Uterus (tissue), 2 donors: ENCODE measurements around the gene DUSP21.
"Not testable (repeated sequence)": the region's sequence is repeated elsewhere in the genome, so short reads cannot be mapped to it uniquely, and the experiment has no call there.

Experiments used
- POLR2A ChIP-seq, 2 donors: fragments of 450-650 bp; IDR thresholded peaks; one replicate each; pipeline ENCODE4 v1.6.1; 2016; ENCODE audit warnings: antibody characterized with exemption in 2 of 2, mild to moderate bottlenecking in 1 of 2, moderate library complexity in 1 of 2
- TF ChIP-seq, protein P1 (sequence below), 4 experiments: fragments of 200-600 bp in 2 of 4; fragments of 450-650 bp in 2 of 4; sonication (generic) in 2 of 4; IDR thresholded peaks; one replicate each; pipeline ENCODE4 v1.5.1; 2016 to 2019; ENCODE audit warnings: antibody characterized with exemption in 4 of 4, mild to moderate bottlenecking in 2 of 4, moderate library complexity in 1 of 4

DNA sequence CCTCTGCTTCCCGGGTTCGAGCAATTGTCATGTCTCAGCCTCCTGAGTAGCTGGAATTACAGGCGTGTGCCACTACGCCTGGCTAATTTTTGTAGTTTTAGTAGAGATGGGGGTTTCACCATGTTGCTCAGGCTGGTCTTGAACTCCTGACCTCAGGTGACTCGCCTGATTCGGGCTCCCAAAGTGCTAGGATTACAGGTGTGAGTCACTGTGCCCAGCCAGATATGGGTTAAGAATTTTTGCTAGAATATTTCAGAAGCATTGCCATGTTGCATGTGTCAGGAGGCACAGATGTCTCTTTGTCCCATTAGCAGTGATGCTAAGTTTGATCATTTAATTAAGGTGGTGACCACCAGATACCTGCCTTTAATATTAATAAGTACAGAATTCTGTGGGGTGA, 7.1 kb downstream of the DUSP21 start:
- TF ChIP-seq POLR2A (IDR thresholded peaks at IDR 0.05): not testable (repeated sequence)
- TF ChIP-seq, protein P1, sequence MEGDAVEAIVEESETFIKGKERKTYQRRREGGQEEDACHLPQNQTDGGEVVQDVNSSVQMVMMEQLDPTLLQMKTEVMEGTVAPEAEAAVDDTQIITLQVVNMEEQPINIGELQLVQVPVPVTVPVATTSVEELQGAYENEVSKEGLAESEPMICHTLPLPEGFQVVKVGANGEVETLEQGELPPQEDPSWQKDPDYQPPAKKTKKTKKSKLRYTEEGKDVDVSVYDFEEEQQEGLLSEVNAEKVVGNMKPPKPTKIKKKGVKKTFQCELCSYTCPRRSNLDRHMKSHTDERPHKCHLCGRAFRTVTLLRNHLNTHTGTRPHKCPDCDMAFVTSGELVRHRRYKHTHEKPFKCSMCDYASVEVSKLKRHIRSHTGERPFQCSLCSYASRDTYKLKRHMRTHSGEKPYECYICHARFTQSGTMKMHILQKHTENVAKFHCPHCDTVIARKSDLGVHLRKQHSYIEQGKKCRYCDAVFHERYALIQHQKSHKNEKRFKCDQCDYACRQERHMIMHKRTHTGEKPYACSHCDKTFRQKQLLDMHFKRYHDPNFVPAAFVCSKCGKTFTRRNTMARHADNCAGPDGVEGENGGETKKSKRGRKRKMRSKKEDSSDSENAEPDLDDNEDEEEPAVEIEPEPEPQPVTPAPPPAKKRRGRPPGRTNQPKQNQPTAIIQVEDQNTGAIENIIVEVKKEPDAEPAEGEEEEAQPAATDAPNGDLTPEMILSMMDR (IDR thresholded peaks at IDR 0.05): not testable (repeated sequence)
